SK-N-MC (cell line): ENCODE results near the gene ACSS2.

ENCODE experiments used
- EZH2 ChIP-seq: fragments of 200-600 bp; sonication (generic); IDR thresholded peaks from one replicate; pipeline ENCODE4 v1.6.1; 2017; ENCODE audit warnings: antibody characterized with exemption
- POLR2AphosphoS5 ChIP-seq: IDR thresholded peaks from 2 replicates; pipeline ENCODE4 v1.6.1; 2012; ENCODE audit warnings: mild to moderate bottlenecking, low read depth, low read length, borderline replicate concordance

GRCh38 chr20:34852298-34852697 lies 24.1 kb upstream of the ACSS2 start:
- TF ChIP-seq POLR2AphosphoS5 (no peak), EZH2 (no peak)
